ENCODE data around the gene CYTH3.

DNA sequence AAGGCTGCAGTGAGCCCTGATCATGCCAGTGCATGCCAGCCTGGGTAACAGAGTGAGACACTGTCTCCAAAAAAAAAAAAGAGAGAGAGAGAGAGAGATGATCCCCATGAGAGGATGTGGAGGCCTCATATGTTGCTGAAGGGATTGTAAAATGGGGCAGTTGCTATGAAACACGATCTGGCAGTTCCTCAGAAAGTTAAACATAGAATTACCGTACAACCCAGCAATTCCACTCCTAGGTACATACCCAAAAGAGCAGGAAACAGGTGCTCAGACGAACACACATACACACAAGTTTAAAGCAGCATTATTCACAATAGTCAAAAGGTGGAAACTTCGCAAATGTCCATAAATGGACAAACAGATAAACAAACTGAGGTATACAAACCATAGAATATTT lies 27.4 kb upstream of the CYTH3 start:
- TF ChIP-seq, protein P1, sequence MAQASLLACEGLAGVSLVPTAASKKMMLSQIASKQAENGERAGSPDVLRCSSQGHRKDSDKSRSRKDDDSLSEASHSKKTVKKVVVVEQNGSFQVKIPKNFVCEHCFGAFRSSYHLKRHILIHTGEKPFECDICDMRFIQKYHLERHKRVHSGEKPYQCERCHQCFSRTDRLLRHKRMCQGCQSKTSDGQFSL (CRISPR knock-in tag; IDR thresholded peaks at IDR 0.05), result no peak
- TF ChIP-seq, protein P1 (tag; IDR thresholded peaks at IDR 0.05), result no peak
- TF ChIP-seq, protein P2, sequence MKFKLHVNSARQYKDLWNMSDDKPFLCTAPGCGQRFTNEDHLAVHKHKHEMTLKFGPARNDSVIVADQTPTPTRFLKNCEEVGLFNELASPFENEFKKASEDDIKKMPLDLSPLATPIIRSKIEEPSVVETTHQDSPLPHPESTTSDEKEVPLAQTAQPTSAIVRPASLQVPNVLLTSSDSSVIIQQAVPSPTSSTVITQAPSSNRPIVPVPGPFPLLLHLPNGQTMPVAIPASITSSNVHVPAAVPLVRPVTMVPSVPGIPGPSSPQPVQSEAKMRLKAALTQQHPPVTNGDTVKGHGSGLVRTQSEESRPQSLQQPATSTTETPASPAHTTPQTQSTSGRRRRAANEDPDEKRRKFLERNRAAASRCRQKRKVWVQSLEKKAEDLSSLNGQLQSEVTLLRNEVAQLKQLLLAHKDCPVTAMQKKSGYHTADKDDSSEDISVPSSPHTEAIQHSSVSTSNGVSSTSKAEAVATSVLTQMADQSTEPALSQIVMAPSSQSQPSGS (CRISPR knock-in tag; IDR thresholded peaks at IDR 0.05), result no peak
- TF ChIP-seq LEF1 (IDR thresholded peaks at IDR 0.05) (no peak), ZNF24 (IDR thresholded peaks at IDR 0.05) (no peak), PML (IDR thresholded peaks at IDR 0.05; ENCODE audit: low read length) (no peak), EP300 (IDR thresholded peaks at IDR 0.05; ENCODE audit: low read length) (no peak), NFATC3 (IDR thresholded peaks at IDR 0.05) (no peak), POLR2A (conservative IDR thresholded peaks at IDR 0.05) (no peak), ZNF253 (CRISPR knock-in tag; conservative IDR thresholded peaks at IDR 0.05) (no peak)
- TF ChIP-seq, protein P3, sequence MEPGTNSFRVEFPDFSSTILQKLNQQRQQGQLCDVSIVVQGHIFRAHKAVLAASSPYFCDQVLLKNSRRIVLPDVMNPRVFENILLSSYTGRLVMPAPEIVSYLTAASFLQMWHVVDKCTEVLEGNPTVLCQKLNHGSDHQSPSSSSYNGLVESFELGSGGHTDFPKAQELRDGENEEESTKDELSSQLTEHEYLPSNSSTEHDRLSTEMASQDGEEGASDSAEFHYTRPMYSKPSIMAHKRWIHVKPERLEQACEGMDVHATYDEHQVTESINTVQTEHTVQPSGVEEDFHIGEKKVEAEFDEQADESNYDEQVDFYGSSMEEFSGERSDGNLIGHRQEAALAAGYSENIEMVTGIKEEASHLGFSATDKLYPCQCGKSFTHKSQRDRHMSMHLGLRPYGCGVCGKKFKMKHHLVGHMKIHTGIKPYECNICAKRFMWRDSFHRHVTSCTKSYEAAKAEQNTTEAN (CRISPR knock-in tag; IDR thresholded peaks at IDR 0.05), result no peak

Data from K562 (cell line).